H1 (cell line): ENCODE data around the gene PKN3. TPM values are rescaled to one million over a fixed set of nuclear protein-coding genes. Genes with fewer than 3 reads are reported as not detected.

ENCODE experiments used
- CBX8 ChIP-seq: fragments of 300-800, 300-1000 bp; sonication (generic); IDR thresholded peaks from 2 replicates; pipeline ENCODE4 v1.7.1; 2016; ENCODE audit warnings: low read depth, low read length, borderline replicate concordance
- EP300 ChIP-seq, 2 experiments: IDR thresholded peaks; 1 replicate in 1 of 2; 2 replicates in 1 of 2; pipeline ENCODE4 v1.6.1; 2011 to 2012; ENCODE audit warnings: low read depth in 2 of 2, low read length in 2 of 2, mild to moderate bottlenecking in 2 of 2, borderline replicate concordance in 1 of 2, inconsistent platforms in 1 of 2, moderate library complexity in 1 of 2
- FOSL1 ChIP-seq: IDR thresholded peaks from 2 replicates; pipeline ENCODE4 v1.6.1; 2011; ENCODE audit warnings: mild to moderate bottlenecking, low read depth, low read length, moderate library complexity; ENCODE audit not compliant: insufficient read depth
- MAFK ChIP-seq: IDR thresholded peaks from 2 replicates; pipeline ENCODE4 v1.6.1; 2012; ENCODE audit warnings: low read depth, mild to moderate bottlenecking, improper control_type of control experiment, low read length
- RNF2 ChIP-seq: fragments of 200-900, 300-1000 bp; sonication (generic); IDR thresholded peaks from 2 replicates; pipeline ENCODE4 v1.7.1; 2016; ENCODE audit warnings: borderline replicate concordance, low read depth, mild to moderate bottlenecking, antibody characterized with exemption, low read length; ENCODE audit not compliant: poor library complexity, severe bottlenecking; ENCODE audit errors: missing control alignments
- SIRT6 ChIP-seq: IDR thresholded peaks from one replicate; pipeline ENCODE4 v1.7.1; 2012; ENCODE audit warnings: low read length, inconsistent platforms
- polyA plus RNA-seq, 7 experiments: library from polyadenylated mRNA; depleted of rRNA in 3 of 7; stranded (reverse) in 5 of 7; unstranded in 2 of 7; fragments of >200 nt in 5 of 7; fragments of 200-250 nt in 2 of 7; gene quantifications; 1 replicate in 5 of 7; 2 replicates in 1 of 7; 4 replicates in 1 of 7; pipeline versions ENCODE4 v1.2.1 to v1.2.3, GENCODE V29; 2011 to 2013; ENCODE audit warnings: missing spikeins in 2 of 7, mixed read lengths in 2 of 7
- total RNA-seq: library from RNA; stranded (reverse); fragmentation: NEBNext Ultra II Directional; extraction: Animal tissue kit (Norgen Biotek cat#: 25700); gene quantifications from 2 replicates; pipeline ENCODE4 v1.2.1, GENCODE V29; 2021

The PKN3 gene
- total and polyA plus RNA-seq, 2 of the 8 experiments (the other 6 are each of a cell fraction or from before 2014, with no cell fraction given) = 15.7 to 16.3 TPM

GRCh38 chr9:128762671-128763449 lies 60.6 kb downstream of the PKN3 start (continued):
- TF ChIP-seq RNF2 (no peak), FOSL1 (no peak), MAFK (no peak), EP300 (IDR thresholded peaks at IDR 0.05; ENCODE audit: borderline replicate concordance in 1 of 2, low read depth in 2 of 2, low read length in 2 of 2) (no peak), CBX8 (no peak), SIRT6 (no peak)
